IMR-90 (cell line): ENCODE data around the gene HOXB7. TPM values are rescaled to one million over a fixed set of nuclear protein-coding genes. Genes with fewer than 3 reads are reported as not detected.

Experiments used
- ATAC-seq: fragments of 200-7000 bp; cut with Tn5 transposase; 2 replicates; pipeline ENCODE4 v1.9.1; 2020; ENCODE audit warnings: low read depth, mild to moderate bottlenecking, moderate library complexity
- BruUV-seq: library from RNA; stranded (reverse); fragments of 400-500 nt; replicated peaks from 2 replicates; lab custom pipeline; 2021; lab: Mats Ljungman, UMichigan
- CTCF ChIA-PET: fragments of 300-600 bp; formaldehyde crosslinking; extraction: SDS; loops from one replicate; lab custom pipeline; 2021; ENCODE audit warnings: antibody characterized with exemption; lab: Yijun Ruan, JAX
- POLR2A ChIA-PET: fragments of 300-600 bp; sonication (Branson Sonifier 250); formaldehyde crosslinking; loops from one replicate; lab custom pipeline; 2022; ENCODE audit warnings: antibody characterized with exemption; ENCODE audit not compliant: unreplicated experiment; lab: Charles Lee
- DNase-seq: peaks from one replicate; pipeline ENCODE4 v3.0.0; 2013
- H2AFZ ChIP-seq: replicated peaks from 2 replicates; pipeline ENCODE3; 2013; ENCODE audit warnings: low read length, mild to moderate bottlenecking; ENCODE audit not compliant: poor library complexity
- H2AK5ac ChIP-seq: 2 replicates; pipeline ENCODE4 v1.6.1; 2013; ENCODE audit warnings: low read depth, low read length, inconsistent platforms
- H2AK9ac ChIP-seq: replicated peaks from 2 replicates; pipeline ENCODE3; 2013; ENCODE audit warnings: mild to moderate bottlenecking, low read depth, low read length, moderate library complexity; ENCODE audit not compliant: poor library complexity
- H2BK120ac ChIP-seq: 2 replicates; pipeline ENCODE4 v1.6.1; 2013; ENCODE audit warnings: low read depth, low read length, inconsistent platforms
- H2BK15ac ChIP-seq: 3 replicates; pipeline ENCODE4 v1.6.1; 2013; ENCODE audit warnings: low read depth, low read length, inconsistent platforms
- H2BK20ac ChIP-seq: 2 replicates; pipeline ENCODE4 v1.6.1; 2013; ENCODE audit warnings: low read depth, mild to moderate bottlenecking, inconsistent platforms, low read length, moderate library complexity
- H2BK5ac ChIP-seq: 2 replicates; pipeline ENCODE4 v1.6.1; 2013; ENCODE audit warnings: mild to moderate bottlenecking, low read depth, low read length, inconsistent platforms; ENCODE audit not compliant: poor library complexity, severe bottlenecking
- H3K14ac ChIP-seq: replicated peaks from 2 replicates; pipeline ENCODE4 v1.6.1; 2013; ENCODE audit warnings: low read depth, low read length, inconsistent platforms
- H3K18ac ChIP-seq: 2 replicates; pipeline ENCODE4 v1.6.1; 2013; ENCODE audit warnings: low read depth, low read length, control low read depth
- H3K23ac ChIP-seq: 2 replicates; pipeline ENCODE4 v1.6.1; 2013; ENCODE audit warnings: low read depth, low read length, inconsistent platforms
- H3K27ac ChIP-seq: 2 replicates; pipeline ENCODE4 v1.5.1; 2013; ENCODE audit warnings: mild to moderate bottlenecking, control low read depth, low read length; ENCODE audit not compliant: insufficient read depth
- H3K27me3 ChIP-seq: 2 replicates; pipeline ENCODE4 v1.6.1; 2013; ENCODE audit warnings: low read length; ENCODE audit not compliant: control insufficient read depth, insufficient read depth
- H3K36me3 ChIP-seq: 2 replicates; pipeline ENCODE4 v1.6.1; 2013; ENCODE audit warnings: low read length, mixed read lengths; ENCODE audit not compliant: control insufficient read depth, insufficient read depth
- H3K4ac ChIP-seq: 2 replicates; pipeline ENCODE4 v1.6.1; 2013; ENCODE audit warnings: low read depth, low read length, inconsistent platforms
- H3K4me1 ChIP-seq: 2 replicates; pipeline ENCODE4 v1.6.1; 2013; ENCODE audit warnings: low read length, mixed read lengths; ENCODE audit not compliant: control insufficient read depth, insufficient read depth
- H3K4me2 ChIP-seq: 2 replicates; pipeline ENCODE4 v1.6.1; 2013; ENCODE audit warnings: low read depth, mild to moderate bottlenecking, control low read depth, low read length, moderate library complexity
- H3K4me3 ChIP-seq: 2 replicates; pipeline ENCODE4 v1.5.1; 2013; ENCODE audit warnings: low read depth, mild to moderate bottlenecking, control low read depth, low read length, moderate library complexity; ENCODE audit not compliant: insufficient read depth
- H3K56ac ChIP-seq: 2 replicates; pipeline ENCODE4 v1.6.1; 2013; ENCODE audit warnings: low read length, inconsistent platforms; ENCODE audit not compliant: insufficient read depth; ENCODE audit errors: extremely low read depth
- H3K79me1 ChIP-seq, 2 experiments: 2 replicates each; pipeline ENCODE4 v1.6.1; 2013; ENCODE audit warnings: low read length in 2 of 2, inconsistent platforms in 1 of 2, low read depth in 1 of 2
- H3K9ac ChIP-seq: 2 replicates; pipeline ENCODE4 v1.6.1; 2013; ENCODE audit warnings: low read depth, low read length, control low read depth
- H3K9me1 ChIP-seq: 2 replicates; pipeline ENCODE4 v1.6.1; 2013; ENCODE audit warnings: low read length, inconsistent platforms; ENCODE audit not compliant: insufficient read depth
- H3K9me3 ChIP-seq: 2 replicates; pipeline ENCODE4 v1.6.1; 2013; ENCODE audit warnings: low read length; ENCODE audit not compliant: control insufficient read depth, insufficient read depth
- H4K20me1 ChIP-seq: 2 replicates; pipeline ENCODE4 v1.6.1; 2013; ENCODE audit warnings: low read length, inconsistent platforms; ENCODE audit not compliant: insufficient read depth
- H4K5ac ChIP-seq: 2 replicates; pipeline ENCODE4 v1.6.1; 2013; ENCODE audit warnings: mild to moderate bottlenecking, low read depth, low read length, control low read depth
- H4K8ac ChIP-seq, 2 experiments: 2 replicates each; pipeline ENCODE4 v1.6.1; 2013; ENCODE audit warnings: low read depth in 2 of 2, low read length in 2 of 2, control low read depth in 1 of 2, inconsistent platforms in 1 of 2
- H4K91ac ChIP-seq: 2 replicates; pipeline ENCODE4 v1.6.1; 2013; ENCODE audit warnings: low read depth, low read length, inconsistent platforms; ENCODE audit not compliant: insufficient read depth
- BHLHE40 ChIP-seq: fragments of 150-350 bp; IDR thresholded peaks from 2 replicates; pipeline ENCODE4 v1.6.1; 2016; ENCODE audit warnings: mild to moderate bottlenecking, low read depth, low read length
- CEBPB ChIP-seq: IDR thresholded peaks from 2 replicates; pipeline ENCODE4 v1.6.1; 2012; ENCODE audit warnings: low read depth, low read length, improper control_type of control experiment
- CHD1 ChIP-seq: IDR thresholded peaks from 2 replicates; pipeline ENCODE4 v1.6.1; 2012; ENCODE audit warnings: low read depth, low read length, improper control_type of control experiment
- FOS ChIP-seq: fragments of 150-350 bp; IDR thresholded peaks from 2 replicates; pipeline ENCODE4 v1.6.1; 2016; ENCODE audit warnings: low read depth, low read length
- MAFK ChIP-seq: IDR thresholded peaks from 2 replicates; pipeline ENCODE4 v1.6.1; 2012; ENCODE audit warnings: low read depth, low read length, improper control_type of control experiment
- MAZ ChIP-seq: IDR thresholded peaks from 2 replicates; pipeline ENCODE4 v1.6.1; 2012; ENCODE audit warnings: low read depth, mild to moderate bottlenecking, low read length, improper control_type of control experiment, moderate library complexity, borderline replicate concordance
- MXI1 ChIP-seq: IDR thresholded peaks from 2 replicates; pipeline ENCODE4 v1.6.1; 2012; ENCODE audit warnings: low read depth, mild to moderate bottlenecking, low read length, moderate library complexity, borderline replicate concordance
- NFE2L2 ChIP-seq: fragments of 150-350 bp; IDR thresholded peaks from 2 replicates; pipeline ENCODE4 v1.6.1; 2016; ENCODE audit warnings: low read depth, mild to moderate bottlenecking, low read length
- POLR2A ChIP-seq: IDR thresholded peaks from 2 replicates; pipeline ENCODE4 v1.6.1; 2012; ENCODE audit warnings: mild to moderate bottlenecking, low read depth, low read length
- RAD21 ChIP-seq: IDR thresholded peaks from 2 replicates; pipeline ENCODE4 v1.6.1; 2012; ENCODE audit warnings: low read length, improper control_type of control experiment
- RCOR1 ChIP-seq: IDR thresholded peaks from 2 replicates; pipeline ENCODE4 v1.6.1; 2012; ENCODE audit warnings: mild to moderate bottlenecking, low read length, improper control_type of control experiment; ENCODE audit not compliant: insufficient replicate concordance
- WGBS, 2 experiments: methylation state at CpG; one replicate each; pipeline versions ENCODE4 v1.1.5 to v1.1.7; 2013; ENCODE audit warnings: missing lambda C conversion rate in 2 of 2; ENCODE audit not compliant: insufficient read length in 1 of 2; ENCODE audit errors: extremely low coverage in 2 of 2; 5-methylcytosine and 5-hydroxymethylcytosine counted together
- dilution Hi-C: fragments of 300-500 bp; cut with HindIII; formaldehyde crosslinking; loops from one replicate; pipeline ENCODE4 v1.14.3; 2018; ENCODE audit warnings: low sequenced_read_pairs; ENCODE audit not compliant: unreplicated experiment
- in situ Hi-C: fragments of 300-500 bp; cut with MboI; formaldehyde crosslinking; loops from 3 replicates; pipeline ENCODE4 v1.14.3; 2019; ENCODE audit warnings: low sequenced_read_pairs, inconsistent platforms, mixed read lengths
- intact Hi-C: fragments of 100-400 bp; cut with micrococcal nuclease; formaldehyde crosslinking; loops from 2 replicates; pipeline ENCODE4 v1.10.0; 2022
- polyA plus RNA-seq, 3 experiments: library from polyadenylated mRNA; depleted of rRNA; stranded (reverse); fragments of >200 nt; gene quantifications; 2 replicates each; pipeline ENCODE4 v1.2.3, GENCODE V29; 2012; ENCODE audit warnings: low replicate concordance in 1 of 3
- total RNA-seq: library from RNA; depleted of rRNA; stranded (reverse); fragments of >200 nt; gene quantifications from 2 replicates; pipeline ENCODE4 v1.2.3, GENCODE V29; 2012
- TF ChIP-seq, protein P1 (sequence below): conservative IDR thresholded peaks from 2 replicates; pipeline ENCODE4 v1.5.1; 2012; ENCODE audit warnings: mild to moderate bottlenecking, low read depth, low read length, improper control_type of control experiment
- TF ChIP-seq, protein P2 (sequence below): fragments of 150-350 bp; IDR thresholded peaks from 2 replicates; pipeline ENCODE4 v1.6.1; 2017; ENCODE audit warnings: mild to moderate bottlenecking, antibody characterized with exemption, low read length, low read depth
- TF ChIP-seq, protein P3 (sequence below): fragments of 150-350 bp; IDR thresholded peaks from 2 replicates; pipeline ENCODE4 v1.6.1; 2016; ENCODE audit warnings: low read depth, mild to moderate bottlenecking, low read length, moderate library complexity, borderline replicate concordance

The HOXB7 gene
- total and polyA plus RNA-seq, 2 of the 4 experiments (the other 2 are of a cell fraction), result 1.8 to 6.7 TPM

DNA sequence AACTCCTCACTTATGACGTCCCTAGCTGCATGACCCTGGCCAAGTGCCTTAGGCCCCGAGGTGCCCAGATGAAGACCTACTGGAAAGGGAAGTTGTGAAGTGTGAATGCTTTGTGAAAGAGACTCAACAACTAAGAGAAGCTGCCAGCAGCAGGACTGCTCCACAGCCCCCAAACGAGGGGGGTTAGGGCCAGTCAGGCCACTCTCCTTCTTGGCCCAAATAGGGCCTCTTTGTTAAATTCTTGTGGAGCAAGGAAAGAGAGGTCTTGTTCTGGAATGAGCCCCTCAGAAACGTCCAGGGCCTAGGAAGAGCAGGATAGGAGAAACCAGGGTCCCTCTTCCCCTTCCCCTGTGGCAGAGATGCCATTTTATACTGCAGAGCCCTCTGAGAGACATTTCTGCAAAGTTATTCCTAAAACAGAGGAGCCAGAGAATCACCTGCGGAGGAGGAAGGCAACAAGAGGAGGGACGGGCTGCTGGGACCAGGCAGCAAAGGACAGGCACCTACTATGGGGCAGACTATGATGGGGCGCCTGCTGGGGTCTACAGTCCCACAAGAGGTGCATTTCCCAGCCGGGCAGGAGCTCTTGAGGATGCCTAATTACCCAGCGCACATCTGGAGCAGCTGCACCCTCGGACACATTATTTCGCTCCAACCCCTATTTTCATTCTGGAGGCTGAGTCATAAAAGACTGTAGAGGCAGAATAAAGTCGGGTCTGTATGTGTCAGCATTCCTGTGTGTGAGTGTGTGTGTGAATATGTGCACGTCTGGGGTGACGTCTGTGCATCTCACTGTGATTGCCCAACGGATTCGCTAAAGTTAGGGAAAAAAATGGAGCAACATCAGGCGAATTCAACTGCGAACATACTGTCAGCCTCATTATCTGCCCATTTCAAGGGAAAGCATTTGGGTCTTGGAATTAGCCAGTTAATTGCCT, 26.8 kb upstream of the HOXB7 start:
- in situ Hi-C loops, result no loop called here
- DNase-seq, result peak; percentile 85
- POLR2A ChIA-PET, result no interaction called here
- no peak for TF ChIP-seq MXI1
- TF ChIP-seq, protein P1, sequence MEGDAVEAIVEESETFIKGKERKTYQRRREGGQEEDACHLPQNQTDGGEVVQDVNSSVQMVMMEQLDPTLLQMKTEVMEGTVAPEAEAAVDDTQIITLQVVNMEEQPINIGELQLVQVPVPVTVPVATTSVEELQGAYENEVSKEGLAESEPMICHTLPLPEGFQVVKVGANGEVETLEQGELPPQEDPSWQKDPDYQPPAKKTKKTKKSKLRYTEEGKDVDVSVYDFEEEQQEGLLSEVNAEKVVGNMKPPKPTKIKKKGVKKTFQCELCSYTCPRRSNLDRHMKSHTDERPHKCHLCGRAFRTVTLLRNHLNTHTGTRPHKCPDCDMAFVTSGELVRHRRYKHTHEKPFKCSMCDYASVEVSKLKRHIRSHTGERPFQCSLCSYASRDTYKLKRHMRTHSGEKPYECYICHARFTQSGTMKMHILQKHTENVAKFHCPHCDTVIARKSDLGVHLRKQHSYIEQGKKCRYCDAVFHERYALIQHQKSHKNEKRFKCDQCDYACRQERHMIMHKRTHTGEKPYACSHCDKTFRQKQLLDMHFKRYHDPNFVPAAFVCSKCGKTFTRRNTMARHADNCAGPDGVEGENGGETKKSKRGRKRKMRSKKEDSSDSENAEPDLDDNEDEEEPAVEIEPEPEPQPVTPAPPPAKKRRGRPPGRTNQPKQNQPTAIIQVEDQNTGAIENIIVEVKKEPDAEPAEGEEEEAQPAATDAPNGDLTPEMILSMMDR, result no peak
- no peak for TF ChIP-seq POLR2A
- TF ChIP-seq, protein P2, sequence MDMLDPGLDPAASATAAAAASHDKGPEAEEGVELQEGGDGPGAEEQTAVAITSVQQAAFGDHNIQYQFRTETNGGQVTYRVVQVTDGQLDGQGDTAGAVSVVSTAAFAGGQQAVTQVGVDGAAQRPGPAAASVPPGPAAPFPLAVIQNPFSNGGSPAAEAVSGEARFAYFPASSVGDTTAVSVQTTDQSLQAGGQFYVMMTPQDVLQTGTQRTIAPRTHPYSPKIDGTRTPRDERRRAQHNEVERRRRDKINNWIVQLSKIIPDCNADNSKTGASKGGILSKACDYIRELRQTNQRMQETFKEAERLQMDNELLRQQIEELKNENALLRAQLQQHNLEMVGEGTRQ, result no peak
- TF ChIP-seq, protein P3, sequence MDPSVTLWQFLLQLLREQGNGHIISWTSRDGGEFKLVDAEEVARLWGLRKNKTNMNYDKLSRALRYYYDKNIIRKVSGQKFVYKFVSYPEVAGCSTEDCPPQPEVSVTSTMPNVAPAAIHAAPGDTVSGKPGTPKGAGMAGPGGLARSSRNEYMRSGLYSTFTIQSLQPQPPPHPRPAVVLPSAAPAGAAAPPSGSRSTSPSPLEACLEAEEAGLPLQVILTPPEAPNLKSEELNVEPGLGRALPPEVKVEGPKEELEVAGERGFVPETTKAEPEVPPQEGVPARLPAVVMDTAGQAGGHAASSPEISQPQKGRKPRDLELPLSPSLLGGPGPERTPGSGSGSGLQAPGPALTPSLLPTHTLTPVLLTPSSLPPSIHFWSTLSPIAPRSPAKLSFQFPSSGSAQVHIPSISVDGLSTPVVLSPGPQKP, result no peak
- TF ChIP-seq MAFK, result peak; percentile 80; the same call in 1 of the 2 replicates
- TF ChIP-seq BHLHE40, result peak; percentile 55
- TF ChIP-seq MAZ, result no peak
- no peak for TF ChIP-seq RAD21
- TF ChIP-seq RCOR1, result no peak
- TF ChIP-seq FOS, result peak; percentile 67
- TF ChIP-seq CEBPB, result peak; percentile 97
- no peak for TF ChIP-seq CHD1
- TF ChIP-seq NFE2L2, result 0 out of 2 replicates have a peak, but pooled peaks have one; percentile 39

More for the DNA sequence above, 26.8 kb upstream of the HOXB7 start:
- Histone ChIP-seq H3K27me3 (peaks cover 99% of the 10 kb centered on the region), H2BK120ac (no peak overlapping the region), H2AK9ac (no peak overlapping the region), H3K27ac (no peak overlapping the region), H3K14ac (no peak overlapping the region), H2BK5ac (no peak overlapping the region), H4K8ac (no peak overlapping the region), H2AK5ac (no peak overlapping the region), H2BK20ac (no peak overlapping the region), H4K91ac (no peak overlapping the region), H3K18ac (no peak overlapping the region), H4K20me1 (no peaks in the 10 kb centered on the region; the same call in 1 of the 2 replicates), H3K4me3 (no peak overlapping the region), H3K4me1 (no peaks in the 10 kb centered on the region), H3K56ac (no peak overlapping the region), H3K9me3 (peaks cover 23% of the 10 kb centered on the region), H4K5ac (no peak overlapping the region), H2AFZ (no peak overlapping the region), H3K9me1 (no peaks in the 10 kb centered on the region), H3K9ac (no peak overlapping the region), H3K4me2 (no peak overlapping the region; the same call in 1 of the 2 replicates), H3K23ac (no peak overlapping the region), H3K79me1 (no peaks in the 10 kb centered on the region), H2BK15ac (no peak overlapping the region), H3K36me3 (no peaks in the 10 kb centered on the region), H3K4ac (no peak overlapping the region)
- intact Hi-C loops, result no loop called here
- WGBS, 2 experiments, result 13% methylated on average over 7 of the region's 18 CpGs; no CpG with 5 or more reads in 1 of the 2 experiments
- no TSS peak for BruUV-seq
- 0 out of 2 replicates have a peak, but pooled peaks have one; percentile 35 for ATAC-seq
- CTCF ChIA-PET, result interaction anchor here (1.4 kb wide), 1 partner anchor 11 kb away, joined by 4 read pairs; no protein-coding TSS in a partner anchor
- dilution Hi-C loops, result no loop called here
